HG03354 (cell line): Measurements from ENCODE around the gene RHO.

Source experiments
- ATAC-seq: cut with Tn5 transposase; IDR thresholded peaks from one replicate; pipeline ENCODE4 v1.9.1; 2021; ENCODE audit warnings: mild to moderate bottlenecking; ENCODE audit not compliant: unreplicated experiment, poor library complexity, severe bottlenecking

The RHO gene

GRCh38 chr3:129518038-129518561, 10.3 kb upstream of the RHO start:
- ATAC-seq: no peak

DNA sequence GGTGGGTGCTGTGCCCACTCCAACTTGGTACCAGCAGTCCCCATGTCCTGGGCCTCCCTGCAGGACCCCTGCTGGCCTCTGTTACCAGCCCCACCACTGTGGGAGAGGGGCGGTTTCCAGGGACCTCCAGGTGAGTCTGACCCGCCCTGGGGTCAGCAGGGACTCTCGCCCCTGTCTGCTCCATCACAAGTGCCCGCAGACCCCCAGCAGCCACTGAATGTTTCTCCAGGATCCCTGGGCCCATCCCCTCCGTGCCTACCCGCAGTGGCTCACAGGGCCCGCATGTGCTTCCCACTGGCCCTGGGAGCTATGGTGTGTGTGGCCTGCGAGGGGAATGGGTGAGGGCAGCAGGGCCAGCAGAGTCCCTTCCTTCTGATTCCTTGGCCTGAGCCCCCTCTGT, 9.9 kb upstream of the RHO start:
- ATAC-seq: no peak

- ATAC-seq: no peak
These were observed 9.0 kb upstream of the RHO start for GRCh38 chr3:129519449-129519848.

GRCh38 chr3:129519896-129520715, 8.3 kb upstream of the RHO start:
- no peak for ATAC-seq

DNA sequence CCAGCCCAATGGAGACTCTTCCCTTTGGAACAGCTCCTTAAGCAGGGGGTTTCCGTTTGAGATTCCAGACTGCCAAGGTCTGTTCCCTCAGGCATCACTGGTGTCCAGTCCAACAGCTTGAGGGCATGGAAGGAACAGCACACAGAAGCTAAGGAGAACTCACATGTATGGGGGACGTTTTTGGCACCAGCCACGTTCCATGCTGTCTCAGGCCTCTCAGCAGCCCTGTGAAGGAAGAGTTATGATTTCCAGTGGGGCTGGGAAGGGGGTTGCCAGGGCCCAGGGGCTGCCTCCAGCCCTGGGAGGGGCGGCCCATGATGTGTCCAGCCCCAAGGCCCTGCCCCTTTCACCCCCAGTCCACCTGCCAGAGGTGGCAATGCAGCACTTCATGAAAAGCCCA, 7.5 kb upstream of the RHO start:
- ATAC-seq: no peak

GRCh38 chr3:129521611-129522010, 6.8 kb upstream of the RHO start:
- ATAC-seq: no peak

DNA sequence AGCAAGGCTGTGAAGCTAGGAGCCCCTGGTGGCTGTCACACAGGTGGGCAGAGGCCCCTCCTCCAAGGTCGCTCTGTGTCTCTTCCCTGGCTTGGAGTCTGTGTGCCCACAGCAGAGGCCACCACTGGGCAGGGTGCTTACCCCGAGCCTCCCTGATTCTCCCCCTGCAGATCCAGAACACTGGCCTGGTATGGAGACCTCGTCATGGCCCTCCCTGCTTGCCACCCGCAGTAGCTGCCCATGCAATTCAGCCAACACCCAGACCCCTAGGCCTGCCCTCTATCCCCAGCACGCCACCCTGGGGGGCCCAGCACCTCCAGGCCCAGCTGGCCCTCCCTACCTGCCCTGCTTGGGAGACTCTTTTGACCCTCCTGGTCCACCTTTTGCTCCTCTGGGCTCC, 5.5 kb upstream of the RHO start:
- no peak for ATAC-seq

GRCh38 chr3:129524081-129524480, 4.4 kb upstream of the RHO start:
- no peak for ATAC-seq

DNA sequence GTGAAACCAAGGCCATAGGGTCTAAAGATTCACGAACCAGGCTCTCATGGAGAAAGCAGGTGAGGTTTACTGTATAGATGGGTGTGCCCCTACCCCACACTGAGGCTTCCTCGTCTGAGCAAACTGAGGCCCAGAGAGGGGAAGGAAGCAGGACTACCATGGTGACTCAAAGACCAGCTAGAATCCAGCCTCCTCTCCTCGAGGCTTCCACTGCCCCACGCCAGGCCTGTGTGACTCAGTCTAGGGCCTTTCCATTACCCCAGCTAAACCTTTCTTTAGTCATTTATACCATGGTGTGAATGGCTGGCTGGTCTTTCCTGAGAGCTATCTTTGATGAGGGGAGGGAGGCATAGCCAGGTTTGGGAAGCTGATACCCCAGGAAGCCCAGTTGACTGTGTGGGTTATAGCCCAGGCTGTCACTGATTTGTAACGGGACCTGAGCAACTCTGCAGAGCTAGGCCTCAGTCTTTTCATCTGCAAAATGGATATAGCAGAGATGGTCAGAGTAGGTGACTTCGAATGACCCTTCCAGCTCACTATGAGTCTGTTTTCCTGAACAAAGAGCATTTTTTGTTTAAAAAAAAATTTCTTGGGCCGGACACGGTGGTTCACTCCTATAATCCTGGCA, 3.0 kb upstream of the RHO start:
- no peak for ATAC-seq

- ATAC-seq: peak; percentile 91
These were observed 2.1 kb upstream of the RHO start for GRCh38 chr3:129526121-129526900.

DNA sequence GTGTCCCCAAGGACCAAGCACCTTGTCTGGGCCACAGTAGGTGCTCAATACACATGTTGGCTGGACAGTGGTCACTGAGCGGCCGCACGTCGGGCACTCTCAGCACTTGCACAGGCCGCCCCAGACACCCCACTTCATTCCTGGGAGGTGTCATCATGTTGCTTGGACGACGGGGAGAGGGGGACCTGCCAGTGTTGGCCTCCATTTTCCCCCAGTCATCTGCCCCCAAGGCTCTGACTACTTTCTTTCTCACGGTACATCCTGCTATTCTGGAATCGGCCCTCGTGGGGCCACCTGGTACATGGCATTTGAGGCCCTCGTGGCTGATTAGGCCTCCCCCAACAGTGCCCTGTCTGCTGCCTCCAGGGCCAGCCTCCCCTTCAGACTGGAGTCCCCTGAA, 1.2 kb upstream of the RHO start:
- no peak for ATAC-seq

GRCh38 chr3:129529436-129530210, 1.2 kb downstream of the RHO start:
- no peak for ATAC-seq

DNA sequence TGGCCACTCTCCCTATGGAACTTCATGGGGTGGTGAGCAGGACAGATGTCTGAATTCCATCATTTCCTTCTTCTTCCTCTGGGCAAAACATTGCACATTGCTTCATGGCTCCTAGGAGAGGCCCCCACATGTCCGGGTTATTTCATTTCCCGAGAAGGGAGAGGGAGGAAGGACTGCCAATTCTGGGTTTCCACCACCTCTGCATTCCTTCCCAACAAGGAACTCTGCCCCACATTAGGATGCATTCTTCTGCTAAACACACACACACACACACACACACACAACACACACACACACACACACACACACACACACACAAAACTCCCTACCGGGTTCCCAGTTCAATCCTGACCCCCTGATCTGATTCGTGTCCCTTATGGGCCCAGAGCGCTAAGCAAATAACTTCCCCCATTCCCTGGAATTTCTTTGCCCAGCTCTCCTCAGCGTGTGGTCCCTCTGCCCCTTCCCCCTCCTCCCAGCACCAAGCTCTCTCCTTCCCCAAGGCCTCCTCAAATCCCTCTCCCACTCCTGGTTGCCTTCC, 1.9 kb downstream of the RHO start:
- no peak for ATAC-seq

DNA sequence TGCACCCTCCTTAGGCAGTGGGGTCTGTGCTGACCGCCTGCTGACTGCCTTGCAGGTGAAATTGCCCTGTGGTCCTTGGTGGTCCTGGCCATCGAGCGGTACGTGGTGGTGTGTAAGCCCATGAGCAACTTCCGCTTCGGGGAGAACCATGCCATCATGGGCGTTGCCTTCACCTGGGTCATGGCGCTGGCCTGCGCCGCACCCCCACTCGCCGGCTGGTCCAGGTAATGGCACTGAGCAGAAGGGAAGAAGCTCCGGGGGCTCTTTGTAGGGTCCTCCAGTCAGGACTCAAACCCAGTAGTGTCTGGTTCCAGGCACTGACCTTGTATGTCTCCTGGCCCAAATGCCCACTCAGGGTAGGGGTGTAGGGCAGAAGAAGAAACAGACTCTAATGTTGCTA, 2.4 kb downstream of the RHO start:
- ATAC-seq: no peak

DNA sequence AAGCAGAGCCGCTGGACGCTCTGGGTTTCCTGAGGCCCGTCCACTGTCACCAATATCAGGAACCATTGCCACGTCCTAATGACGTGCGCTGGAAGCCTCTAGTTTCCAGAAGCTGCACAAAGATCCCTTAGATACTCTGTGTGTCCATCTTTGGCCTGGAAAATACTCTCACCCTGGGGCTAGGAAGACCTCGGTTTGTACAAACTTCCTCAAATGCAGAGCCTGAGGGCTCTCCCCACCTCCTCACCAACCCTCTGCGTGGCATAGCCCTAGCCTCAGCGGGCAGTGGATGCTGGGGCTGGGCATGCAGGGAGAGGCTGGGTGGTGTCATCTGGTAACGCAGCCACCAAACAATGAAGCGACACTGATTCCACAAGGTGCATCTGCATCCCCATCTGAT, 3.3 kb downstream of the RHO start:
- ATAC-seq: no peak

GRCh38 chr3:129532261-129532660, 3.8 kb downstream of the RHO start:
- ATAC-seq: no peak

DNA sequence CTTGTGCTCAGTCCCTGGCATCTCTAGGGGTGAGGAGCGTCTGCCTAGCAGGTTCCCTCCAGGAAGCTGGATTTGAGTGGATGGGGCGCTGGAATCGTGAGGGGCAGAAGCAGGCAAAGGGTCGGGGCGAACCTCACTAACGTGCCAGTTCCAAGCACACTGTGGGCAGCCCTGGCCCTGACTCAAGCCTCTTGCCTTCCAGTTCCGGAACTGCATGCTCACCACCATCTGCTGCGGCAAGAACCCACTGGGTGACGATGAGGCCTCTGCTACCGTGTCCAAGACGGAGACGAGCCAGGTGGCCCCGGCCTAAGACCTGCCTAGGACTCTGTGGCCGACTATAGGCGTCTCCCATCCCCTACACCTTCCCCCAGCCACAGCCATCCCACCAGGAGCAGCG, 5.0 kb downstream of the RHO start:
- ATAC-seq: no peak

DNA sequence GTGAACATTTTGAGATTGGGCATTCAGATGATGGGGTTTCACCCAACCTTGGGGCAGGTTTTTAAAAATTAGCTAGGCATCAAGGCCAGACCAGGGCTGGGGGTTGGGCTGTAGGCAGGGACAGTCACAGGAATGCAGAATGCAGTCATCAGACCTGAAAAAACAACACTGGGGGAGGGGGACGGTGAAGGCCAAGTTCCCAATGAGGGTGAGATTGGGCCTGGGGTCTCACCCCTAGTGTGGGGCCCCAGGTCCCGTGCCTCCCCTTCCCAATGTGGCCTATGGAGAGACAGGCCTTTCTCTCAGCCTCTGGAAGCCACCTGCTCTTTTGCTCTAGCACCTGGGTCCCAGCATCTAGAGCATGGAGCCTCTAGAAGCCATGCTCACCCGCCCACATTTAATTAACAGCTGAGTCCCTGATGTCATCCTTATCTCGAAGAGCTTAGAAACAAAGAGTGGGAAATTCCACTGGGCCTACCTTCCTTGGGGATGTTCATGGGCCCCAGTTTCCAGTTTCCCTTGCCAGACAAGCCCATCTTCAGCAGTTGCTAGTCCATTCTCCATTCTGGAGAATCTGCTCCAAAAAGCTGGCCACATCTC, 6.1 kb downstream of the RHO start:
- ATAC-seq: no peak

GRCh38 chr3:129535075-129535474, 6.6 kb downstream of the RHO start:
- no peak for ATAC-seq
